Renal cortical epithelial cell (primary cell): ENCODE measurements around the gene TRIB2. TPM values are rescaled to one million over a fixed set of nuclear protein-coding genes. Genes with fewer than 3 reads are reported as not detected.

Experiments used
- DNase-seq: peaks from one replicate; pipeline ENCODE4 v3.0.0-alpha.2; 2011; ENCODE audit warnings: low read depth
- total RNA-seq: library from RNA; depleted of rRNA; stranded (reverse); fragments of >200 nt; gene quantifications from 2 replicates; pipeline ENCODE4 v1.2.3, GENCODE V29; 2014

The TRIB2 gene
- total RNA-seq, 1 donor from 2014 or later, result 6.8 TPM

DNA sequence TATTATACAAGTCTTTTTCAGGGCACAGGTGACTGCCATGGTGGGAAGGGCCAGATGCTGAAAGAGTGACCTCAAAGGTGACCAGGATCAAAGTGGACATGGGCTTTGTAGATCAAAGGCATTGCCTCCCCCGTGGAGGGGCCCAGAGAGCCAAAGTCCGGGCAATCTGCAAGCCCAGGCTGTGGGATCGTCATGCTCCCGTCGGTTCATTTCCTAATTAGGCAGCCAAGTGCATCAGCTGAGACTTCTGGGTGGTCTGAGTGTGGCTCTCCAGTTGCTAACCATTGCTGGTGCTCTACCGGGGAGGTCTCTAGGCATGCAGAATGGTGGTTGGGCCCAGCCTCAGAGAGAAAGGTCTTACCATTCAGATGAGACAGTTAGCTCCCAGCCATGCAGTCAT, 61.6 kb downstream of the TRIB2 start:
- no peak for DNase-seq

DNA sequence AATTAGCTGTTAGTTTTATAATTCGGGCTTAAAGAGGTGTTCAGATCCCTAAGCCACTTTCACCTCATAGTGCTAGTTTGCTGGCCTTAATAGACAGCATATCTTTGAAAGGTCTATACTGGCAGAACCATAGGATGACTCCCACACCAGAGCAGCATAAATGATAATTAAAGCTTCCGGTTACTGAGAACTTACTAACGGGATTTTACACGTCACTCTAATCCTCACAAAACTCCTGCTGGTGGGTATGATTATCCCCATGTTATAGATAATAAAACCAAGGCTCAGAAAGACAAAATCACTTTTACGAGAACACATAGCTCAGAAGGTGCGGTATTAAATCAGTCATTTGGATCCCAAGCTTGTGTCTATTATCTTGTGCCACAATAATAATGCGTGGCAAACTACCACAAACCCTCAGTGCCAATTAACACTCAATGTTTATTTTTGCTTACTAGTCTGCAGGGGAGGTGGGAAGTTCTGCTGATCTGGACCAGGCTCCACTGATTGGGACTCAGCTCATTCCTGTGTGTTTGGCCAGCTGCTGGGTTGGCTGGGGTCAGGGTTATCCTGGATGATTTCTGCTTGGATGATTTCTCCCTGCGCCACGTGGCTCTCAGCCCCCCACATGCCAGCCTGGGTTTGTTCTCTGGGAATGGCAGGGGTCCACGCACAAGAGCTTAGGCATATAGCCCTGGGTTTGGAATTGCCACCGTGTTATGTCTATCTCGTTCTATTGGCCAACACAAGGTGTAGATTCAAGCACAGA, 62.3 kb downstream of the TRIB2 start:
- DNase-seq, result no peak

DNA sequence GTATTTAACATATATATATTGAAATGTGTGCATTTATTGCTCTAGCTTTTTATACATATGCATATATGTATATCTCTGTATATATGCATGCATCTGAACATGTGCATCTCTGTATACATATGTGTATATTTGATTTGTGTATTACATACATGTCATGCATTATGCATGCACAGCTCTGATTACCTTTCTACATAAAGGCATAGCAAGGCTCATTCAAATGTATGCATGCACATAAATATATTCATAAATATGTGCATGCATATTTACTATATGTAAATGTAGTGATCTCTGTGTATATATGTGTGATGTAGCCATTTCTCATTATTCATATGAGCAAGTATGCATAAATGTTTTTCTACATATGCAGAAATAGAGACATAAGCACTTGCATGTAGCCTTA, 64.6 kb downstream of the TRIB2 start:
- DNase-seq, result no peak

DNA sequence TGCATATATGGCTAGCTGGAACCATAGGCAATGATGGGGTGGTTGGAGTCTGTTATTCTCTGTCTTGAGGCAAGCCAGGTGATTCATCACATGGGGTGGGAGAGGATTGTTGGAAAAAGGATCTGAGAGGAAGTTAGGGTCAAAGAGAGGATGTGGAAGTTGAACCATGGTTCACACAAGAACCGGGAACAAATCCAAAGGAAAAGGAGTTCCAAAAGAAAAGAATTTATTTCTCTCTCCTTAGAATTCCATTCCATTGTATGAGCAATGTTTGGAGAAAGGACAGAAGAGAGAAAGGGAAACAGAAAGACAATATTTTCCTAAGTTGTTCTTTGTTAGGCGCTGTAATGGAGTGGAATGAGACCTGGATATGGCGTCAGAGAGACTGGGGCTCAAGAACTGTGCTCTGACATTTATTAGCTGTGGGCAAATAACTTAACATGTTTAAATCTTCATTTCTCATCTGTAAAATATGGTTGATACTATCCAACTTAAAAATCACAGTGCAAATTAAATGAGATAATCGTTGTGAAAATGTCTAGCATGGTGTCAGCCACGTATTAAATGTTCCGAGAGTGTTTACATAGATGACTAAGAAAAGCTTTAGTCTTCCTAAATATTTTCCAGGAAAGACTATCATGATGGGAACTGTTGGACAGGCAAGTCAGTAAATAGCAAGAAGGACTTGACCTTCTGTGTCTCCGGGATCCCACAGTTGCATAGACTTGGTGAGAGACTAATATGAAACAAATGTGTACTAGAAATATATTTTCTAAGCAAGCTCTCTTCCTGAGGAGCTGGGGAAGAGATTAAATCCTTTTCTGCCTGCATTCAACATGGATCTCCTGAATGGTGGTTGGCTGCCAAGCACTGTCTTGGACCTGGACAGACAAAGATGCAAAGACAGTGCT, 71.4 kb downstream of the TRIB2 start:
- peak; percentile 36 for DNase-seq

DNA sequence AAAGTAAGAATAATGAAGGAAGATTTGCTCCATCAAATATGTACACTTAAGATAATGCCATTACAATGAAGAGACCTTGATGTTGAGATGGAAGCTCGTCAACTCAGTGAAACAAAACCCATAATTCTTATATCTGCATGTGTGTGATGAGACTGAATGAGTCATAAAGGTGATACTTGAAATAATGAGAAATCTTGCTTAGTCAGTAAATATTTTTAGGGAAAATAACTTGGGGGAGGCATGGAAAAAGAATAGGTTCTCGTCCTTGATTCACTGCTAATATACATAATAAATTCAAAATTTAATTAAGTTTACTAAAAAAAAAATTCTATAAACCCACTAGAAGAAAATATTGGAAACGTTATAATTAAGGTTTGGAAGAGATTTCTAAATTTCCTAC, 75.2 kb downstream of the TRIB2 start:
- no peak for DNase-seq
